ENCODE results near the gene NMRK1. TPM values are rescaled to one million over a fixed set of nuclear protein-coding genes. Genes with fewer than 3 reads are reported as not detected.
A peak's percentile ranks its signal among the peaks of the same experiment; 100 is the strongest.

Gene NMRK1
- total and polyA plus RNA-seq, 2 experiments from 2014 or later: 6.2 to 15.8 TPM

DNA sequence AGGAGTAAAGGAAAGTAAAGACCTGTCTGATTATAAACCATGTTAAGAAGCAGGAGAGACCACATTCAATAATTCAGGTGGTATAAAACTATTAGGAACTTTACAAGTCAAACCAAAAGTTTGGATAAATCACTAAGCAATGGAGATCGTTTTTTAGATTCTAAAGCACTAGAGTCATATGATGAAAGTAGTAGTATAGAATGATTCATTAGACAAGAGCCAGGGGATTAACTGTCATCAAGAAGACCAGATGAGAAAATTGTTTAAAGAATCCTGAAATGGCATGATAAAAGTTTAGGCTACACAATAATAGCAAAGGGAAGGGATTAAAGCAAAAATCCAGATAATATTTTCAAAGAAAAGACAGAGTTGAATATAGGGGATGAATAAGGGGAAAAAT lies 46.9 kb downstream of the NMRK1 start (continued):
- TF ChIP-seq ZNF462 (CRISPR knock-in tag; IDR thresholded peaks at IDR 0.05): no peak
- no peak for TF ChIP-seq EZH2 (IDR thresholded peaks at IDR 0.05; ENCODE audit: low read depth, unreplicated experiment)
- no peak for TF ChIP-seq ZNF331 (CRISPR knock-in tag; IDR thresholded peaks at IDR 0.05; ENCODE audit: low read depth)

DNA sequence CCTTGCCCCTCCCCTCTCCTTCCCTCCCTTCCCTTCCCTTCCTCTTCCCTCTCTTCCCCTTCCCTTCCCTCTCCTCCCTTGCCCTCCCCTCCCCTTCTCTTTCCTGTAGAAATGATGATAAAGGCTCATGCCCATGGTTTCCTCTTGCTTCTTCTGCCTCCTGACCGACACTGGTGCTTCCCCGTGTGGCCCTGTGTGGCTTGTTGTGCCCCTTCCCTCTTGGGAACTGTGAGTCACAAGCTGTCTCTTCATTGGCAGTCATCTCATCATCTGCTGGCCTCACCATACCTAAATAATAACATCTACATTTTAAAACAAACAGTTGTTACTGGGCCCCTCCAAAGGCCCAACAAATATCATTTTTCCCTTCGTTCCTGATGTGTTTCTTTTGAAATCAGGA lies 48.2 kb downstream of the NMRK1 start:
- Mint-ChIP-seq H3K36me3 (ENCODE audit: low read depth) (no peaks in the 10 kb centered on the region; the same call in 2 of the 3 replicates), H3K4me3 (no peak overlapping the region), H3K27me3 (ENCODE audit: insufficient read depth, low read depth, poor library complexity) (peaks cover 3% of the 10 kb centered on the region), H3K9me3 (no peaks in the 10 kb centered on the region), H3K4me1 (peaks cover 5% of the 10 kb centered on the region; the same call in 2 of the 3 replicates), H3K27ac (no peak overlapping the region)
- H3K4me1 ChIP-seq (ENCODE audit: insufficient read depth): no peaks in the 10 kb centered on the region; the same call in 1 of the 2 replicates
- no peaks in the 10 kb centered on the region for H3K9me2 ChIP-seq (ENCODE audit: insufficient read depth)
- DNase-seq (ENCODE audit: low spot score) (no peak), ATAC-seq (no peak)
- H3K27ac ChIP-seq (ENCODE audit: low read depth): no peak overlapping the region
- H3K27me3 ChIP-seq (ENCODE audit: insufficient read depth): no peaks in the 10 kb centered on the region
- H3K4me3 ChIP-seq: no peak overlapping the region
- no peaks in the 10 kb centered on the region for H3F3A ChIP-seq (replicated peaks; ENCODE audit: low read depth)
- no peaks in the 10 kb centered on the region for H4K20me1 ChIP-seq (replicated peaks; ENCODE audit: insufficient read depth)
- no peaks in the 10 kb centered on the region for H3K79me2 ChIP-seq (replicated peaks; ENCODE audit: insufficient read depth)
- no peaks in the 10 kb centered on the region for H3K36me3 ChIP-seq (ENCODE audit: insufficient read depth)
- 0 out of 2 replicates have a peak overlapping the region, but pooled peaks have one; percentile 63 for H2AFZ ChIP-seq
- no peak overlapping the region for H3K4me2 ChIP-seq
- TF ChIP-seq EZH2 (IDR thresholded peaks at IDR 0.05; ENCODE audit: low read depth, unreplicated experiment): no peak
- no peak for TF ChIP-seq NANOG (IDR thresholded peaks at IDR 0.05; ENCODE audit: borderline replicate concordance)
- TF ChIP-seq, protein P1, sequence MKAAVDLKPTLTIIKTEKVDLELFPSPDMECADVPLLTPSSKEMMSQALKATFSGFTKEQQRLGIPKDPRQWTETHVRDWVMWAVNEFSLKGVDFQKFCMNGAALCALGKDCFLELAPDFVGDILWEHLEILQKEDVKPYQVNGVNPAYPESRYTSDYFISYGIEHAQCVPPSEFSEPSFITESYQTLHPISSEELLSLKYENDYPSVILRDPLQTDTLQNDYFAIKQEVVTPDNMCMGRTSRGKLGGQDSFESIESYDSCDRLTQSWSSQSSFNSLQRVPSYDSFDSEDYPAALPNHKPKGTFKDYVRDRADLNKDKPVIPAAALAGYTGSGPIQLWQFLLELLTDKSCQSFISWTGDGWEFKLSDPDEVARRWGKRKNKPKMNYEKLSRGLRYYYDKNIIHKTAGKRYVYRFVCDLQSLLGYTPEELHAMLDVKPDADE (IDR thresholded peaks at IDR 0.05): no peak
- TF ChIP-seq CREB1 (CRISPR knock-in tag; IDR thresholded peaks at IDR 0.05; ENCODE audit: low read depth): no peak
- no peak for TF ChIP-seq REST (IDR thresholded peaks at IDR 0.05; ENCODE audit: unreplicated experiment)
